NOMO-1 treated with dmso at 0.1 percent for 144 hours (cell line): ENCODE measurements around the gene THBS3.
A peak's percentile ranks its signal among the peaks of the same experiment; 100 is the strongest.
"Not testable (repeated sequence)": the region's sequence is repeated elsewhere in the genome, so short reads cannot be mapped to it uniquely, and the experiment has no call there.

ENCODE experiments used
- DNase-seq: peaks from one replicate; lab custom pipeline; 2025; ENCODE audit not compliant: unreplicated experiment; lab: John Stamatoyannopoulos, UW

Gene THBS3

GRCh38 chr1:155189926-155190325 lies 17.8 kb downstream of the THBS3 start:
- not testable (repeated sequence) for DNase-seq

GRCh38 chr1:155188268-155188667 lies 19.4 kb downstream of the THBS3 start:
- no peak for DNase-seq

GRCh38 chr1:155187456-155187891 lies 20.2 kb downstream of the THBS3 start:
- DNase-seq, result no peak

GRCh38 chr1:155186794-155187455 lies 20.8 kb downstream of the THBS3 start:
- DNase-seq, result no peak

GRCh38 chr1:155186067-155186793 lies 21.5 kb downstream of the THBS3 start:
- no peak for DNase-seq

- no peak for DNase-seq
These were observed 22.0 kb downstream of the THBS3 start for GRCh38 chr1:155185783-155186066.

- peak; percentile 92 for DNase-seq
These were observed 22.6 kb downstream of the THBS3 start for GRCh38 chr1:155184835-155185782.

GRCh38 chr1:155184351-155184811 lies 23.3 kb downstream of the THBS3 start:
- no peak for DNase-seq

GRCh38 chr1:155183775-155184221 lies 23.9 kb downstream of the THBS3 start:
- no peak for DNase-seq

- DNase-seq, result no peak
These were observed 25.6 kb downstream of the THBS3 start for GRCh38 chr1:155182052-155182550.

GRCh38 chr1:155181371-155182051 lies 26.2 kb downstream of the THBS3 start:
- DNase-seq, result no peak

- DNase-seq, result no peak
These were observed 28.3 kb downstream of the THBS3 start for GRCh38 chr1:155179112-155180031.

GRCh38 chr1:155178441-155179111 lies 29.1 kb downstream of the THBS3 start:
- DNase-seq, result peak; percentile 49

GRCh38 chr1:155177918-155178281 lies 29.8 kb downstream of the THBS3 start:
- no peak for DNase-seq

GRCh38 chr1:155177192-155177917 lies 30.3 kb downstream of the THBS3 start:
- no peak for DNase-seq

- DNase-seq, result peak; percentile 26
These were observed 31.1 kb downstream of the THBS3 start for GRCh38 chr1:155176544-155177071.

GRCh38 chr1:155175927-155176371 lies 31.7 kb downstream of the THBS3 start:
- DNase-seq, result no peak

- no peak for DNase-seq
These were observed 32.3 kb downstream of the THBS3 start for GRCh38 chr1:155175281-155175926.
